ENCODE data around the gene SAPCD2. TPM values are rescaled to one million over a fixed set of nuclear protein-coding genes. Genes with fewer than 3 reads are reported as not detected.
A peak's percentile ranks its signal among the peaks of the same experiment; 100 is the strongest.
"Not testable (repeated sequence)": the region's sequence is repeated elsewhere in the genome, so short reads cannot be mapped to it uniquely, and the experiment has no call there.

The SAPCD2 gene
- polyA plus RNA-seq, 10 donors: 1.9 to 7.1 (median 3.9) TPM

DNA sequence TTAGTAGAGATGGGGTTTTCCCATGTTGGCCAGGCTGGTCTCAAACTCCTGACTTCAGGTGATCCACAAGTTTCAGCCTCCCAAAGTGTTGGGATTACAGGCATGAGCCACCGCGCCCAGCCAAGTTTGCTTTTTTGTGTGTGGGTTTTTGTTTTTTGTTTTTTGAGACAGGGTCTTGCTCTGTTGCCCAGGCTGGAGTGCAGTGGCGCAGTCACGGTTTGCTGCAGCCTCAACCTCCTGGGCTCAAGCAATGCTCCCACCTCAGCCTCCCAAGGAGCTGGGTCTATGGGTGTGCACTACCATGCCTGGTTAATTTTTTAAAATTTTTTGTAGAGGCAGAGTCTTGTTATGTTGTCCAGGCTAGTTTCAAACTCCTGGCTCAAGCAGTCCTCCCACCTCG is 36.9 kb downstream of the SAPCD2 start:
- not testable (repeated sequence) for DNase-seq

DNA sequence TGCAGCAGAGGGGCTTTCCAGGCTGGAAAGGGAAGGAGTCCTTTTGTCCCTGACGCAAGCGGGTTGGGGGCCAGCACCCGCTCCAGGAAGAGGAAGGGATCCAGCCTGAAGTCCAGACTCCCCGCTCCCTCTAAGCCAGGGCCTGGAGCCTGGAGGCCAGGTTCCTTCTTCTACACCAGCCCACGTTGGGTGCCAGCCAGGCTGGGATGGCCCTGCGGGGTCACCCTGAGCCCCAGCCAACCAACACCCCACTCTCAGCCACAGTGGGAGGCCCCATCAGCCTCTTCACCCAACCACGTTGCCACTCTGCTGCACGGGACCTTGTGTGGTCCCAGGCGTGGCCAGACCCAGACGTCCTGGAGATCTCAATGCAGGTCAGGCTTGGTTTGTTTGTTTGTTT is 37.5 kb downstream of the SAPCD2 start:
- no peak for DNase-seq

DNA sequence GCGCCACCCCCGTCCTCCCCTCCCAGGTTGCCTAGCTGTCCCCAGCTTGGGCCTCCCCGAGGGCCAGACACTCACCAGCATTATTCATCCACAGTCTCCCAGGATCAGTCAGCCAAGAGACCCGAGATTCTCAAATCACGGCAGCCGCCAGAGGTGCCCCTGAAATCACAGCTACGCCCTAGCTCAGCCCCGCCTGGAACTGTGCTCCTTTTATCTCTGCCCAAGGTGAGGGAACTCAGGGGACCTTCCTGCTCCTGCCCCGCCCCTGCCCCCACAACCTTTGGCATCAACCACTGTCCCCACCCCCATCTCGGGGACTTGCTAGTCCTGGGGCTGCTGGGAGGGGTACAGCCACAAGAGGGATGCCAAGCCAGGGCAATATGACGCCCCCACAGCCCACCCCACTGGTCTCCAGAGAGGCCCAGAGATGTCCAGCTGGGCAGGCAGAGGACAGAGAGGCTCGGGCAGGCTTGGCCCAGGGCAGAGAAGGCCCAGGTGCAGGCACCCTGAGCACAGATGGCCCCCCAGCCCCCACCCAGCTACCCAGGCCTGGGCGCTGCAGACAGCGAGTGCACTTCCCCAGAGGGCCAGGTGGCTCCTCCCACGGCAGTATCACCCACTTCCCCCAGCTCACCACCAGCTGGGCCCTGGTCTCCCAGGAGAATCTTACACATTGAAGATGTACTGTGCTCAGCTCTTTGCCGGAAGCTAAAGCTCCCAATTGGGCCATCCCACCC is 38.3 kb downstream of the SAPCD2 start, which contains the start of gene FUT7:
FUT7 (minus strand) TSS at position 185 of the 737 bp plus-strand sequence; CDS start at position 88, 97 bp downstream.
- DNase-seq: no peak

DNA sequence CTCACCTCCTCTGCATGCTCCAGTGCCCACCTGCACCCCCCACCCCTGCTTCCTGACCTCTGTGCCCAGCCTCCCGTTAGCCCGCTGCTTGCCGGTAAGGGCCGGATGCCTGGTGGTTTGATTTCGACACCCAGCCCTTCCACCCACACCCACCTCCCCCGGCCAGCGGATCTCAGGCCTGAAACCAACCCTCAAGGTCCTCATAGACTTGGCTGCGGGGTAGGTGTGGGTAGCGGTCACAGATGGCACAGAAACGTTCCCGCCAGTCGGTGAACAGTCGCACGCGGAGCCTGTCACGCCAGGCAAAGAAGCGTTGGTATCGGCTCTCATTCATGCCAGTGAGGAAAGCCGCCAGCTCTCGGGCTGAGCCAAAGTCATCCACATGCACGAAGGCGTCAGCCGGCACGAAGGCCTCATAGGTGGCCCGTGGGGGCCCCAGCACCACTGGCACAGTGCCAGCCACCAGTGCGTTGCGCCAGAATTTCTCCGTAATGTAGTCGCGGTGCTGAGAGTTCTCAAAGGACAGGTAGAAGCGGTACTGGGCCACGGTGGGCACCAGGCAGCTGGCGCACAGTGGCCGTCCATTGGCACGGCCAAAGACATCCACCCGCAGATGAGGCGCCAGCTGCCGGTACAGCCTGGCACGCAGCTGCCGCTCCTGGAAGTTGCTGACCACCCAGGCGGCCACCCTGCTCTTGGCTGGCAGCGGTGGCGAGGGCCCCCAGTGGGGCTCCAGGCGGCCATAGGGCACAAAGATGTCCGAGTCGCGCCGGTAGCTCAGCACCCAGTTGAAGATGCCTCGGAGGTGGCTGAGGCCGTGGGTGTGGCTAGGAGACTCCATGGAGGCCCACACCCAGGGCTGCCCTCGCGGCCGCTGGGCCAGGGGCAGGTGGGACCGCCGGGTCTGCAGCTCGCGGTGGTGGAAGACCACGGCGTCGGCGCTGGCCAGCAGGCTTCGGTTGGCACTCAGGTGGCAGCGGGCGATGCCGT is 39.5 kb downstream of the SAPCD2 start:
- DNase-seq: no peak

DNA sequence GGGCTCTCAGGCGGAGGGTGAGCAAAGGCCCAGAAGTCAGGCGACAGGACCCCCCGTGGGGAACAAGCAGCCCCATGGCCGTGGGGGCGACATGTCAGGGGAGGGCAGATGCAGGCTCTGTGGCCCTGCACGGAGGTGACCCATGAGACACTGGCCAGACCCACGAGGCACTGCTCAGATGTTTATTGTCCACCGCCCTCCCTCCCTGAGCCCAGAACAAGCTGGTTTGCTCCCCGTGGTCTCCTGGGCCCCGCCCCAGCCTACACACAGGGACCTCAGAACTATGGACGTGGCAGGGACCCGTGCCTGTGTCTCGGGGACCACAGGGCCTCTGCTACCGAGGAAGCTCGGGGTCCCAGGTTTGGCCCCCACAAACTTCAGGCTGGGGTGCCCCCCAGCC is 40.4 kb downstream of the SAPCD2 start:
- DNase-seq: no peak

DNA sequence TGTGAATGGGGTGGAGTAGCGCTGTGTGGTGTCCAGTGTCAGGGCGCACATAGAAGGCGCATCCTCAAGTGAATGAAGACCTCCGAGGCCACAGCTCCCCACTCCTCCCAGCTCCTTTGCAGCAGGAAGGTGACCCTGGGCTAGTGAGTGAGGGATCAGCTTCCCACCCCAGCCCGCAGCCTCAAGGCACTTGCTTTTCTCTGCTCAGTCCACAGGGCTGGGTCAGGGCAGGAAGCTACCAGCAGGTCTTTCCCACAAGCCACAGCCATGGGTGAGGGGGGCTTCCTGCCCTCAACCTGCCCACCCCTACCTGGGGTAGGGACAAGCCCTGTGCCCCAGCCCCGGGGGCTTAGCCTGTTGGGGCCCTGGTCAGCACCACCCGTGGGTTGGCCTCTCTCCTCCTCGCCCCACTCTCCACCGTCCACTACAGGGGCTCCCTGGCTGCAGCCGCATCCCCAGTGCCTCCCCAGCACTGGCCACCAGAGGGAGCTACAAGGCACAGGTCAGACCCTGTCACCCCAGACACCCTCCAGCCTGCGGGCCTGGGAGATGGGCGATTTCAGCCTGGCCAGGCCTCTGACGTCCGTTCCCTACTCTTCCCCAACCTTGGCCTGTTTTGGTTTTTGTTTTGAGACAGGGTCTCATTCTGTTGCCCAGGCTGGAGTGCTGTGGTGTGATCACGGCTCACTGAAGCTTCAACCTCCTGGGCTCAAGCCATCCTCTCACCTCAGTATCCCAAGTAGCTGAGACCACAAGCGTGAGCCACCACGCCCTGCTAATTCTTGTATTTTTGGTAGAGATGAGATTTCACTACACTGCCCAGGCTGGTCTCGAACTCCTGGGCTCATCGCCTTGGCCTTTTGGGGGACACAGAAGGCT is 41.1 kb downstream of the SAPCD2 start:
- peak in 2 of 3 donors; percentile 56 to 81 for DNase-seq

DNA sequence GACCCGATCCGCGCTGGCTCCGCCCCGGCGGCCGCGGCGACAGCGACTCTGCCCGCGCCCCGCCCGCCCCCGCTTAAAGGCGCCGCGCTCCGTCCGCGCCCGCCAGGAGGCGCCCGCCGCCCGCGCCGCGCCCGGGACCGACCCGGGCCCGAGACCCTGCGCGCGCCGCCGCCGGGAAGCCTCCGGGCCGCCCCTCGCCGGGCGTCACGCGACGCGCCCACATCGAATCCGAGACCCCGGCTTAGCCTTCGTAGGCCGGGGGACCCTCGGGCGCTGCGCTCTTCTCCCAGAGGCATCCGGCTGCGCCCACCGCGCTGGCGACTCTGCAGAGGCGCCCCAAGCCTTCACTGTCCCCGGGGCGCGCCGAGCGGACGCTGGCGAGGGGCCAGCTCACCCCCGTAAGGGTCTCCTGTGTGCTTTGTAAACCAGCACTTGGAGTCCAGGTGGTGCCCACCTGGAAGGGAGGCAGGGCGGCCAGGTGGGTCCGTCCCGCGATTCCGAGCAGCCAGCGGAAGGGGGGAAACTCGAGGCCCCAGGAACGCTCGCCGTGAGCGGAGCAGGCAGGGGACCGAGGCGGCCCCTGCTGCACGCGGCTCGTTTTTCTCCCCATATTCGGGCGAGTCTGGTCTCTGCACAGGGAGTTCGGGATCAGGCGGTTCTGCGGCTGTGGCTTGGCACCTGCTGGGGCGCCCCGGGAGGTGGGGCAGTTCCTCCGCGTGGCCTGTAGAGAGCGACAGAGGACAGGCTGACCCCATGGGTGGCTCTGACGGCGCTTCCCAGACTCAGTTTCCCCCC is 41.9 kb downstream of the SAPCD2 start:
- DNase-seq: peak; percentile 52 to 69 (median 68)

DNA sequence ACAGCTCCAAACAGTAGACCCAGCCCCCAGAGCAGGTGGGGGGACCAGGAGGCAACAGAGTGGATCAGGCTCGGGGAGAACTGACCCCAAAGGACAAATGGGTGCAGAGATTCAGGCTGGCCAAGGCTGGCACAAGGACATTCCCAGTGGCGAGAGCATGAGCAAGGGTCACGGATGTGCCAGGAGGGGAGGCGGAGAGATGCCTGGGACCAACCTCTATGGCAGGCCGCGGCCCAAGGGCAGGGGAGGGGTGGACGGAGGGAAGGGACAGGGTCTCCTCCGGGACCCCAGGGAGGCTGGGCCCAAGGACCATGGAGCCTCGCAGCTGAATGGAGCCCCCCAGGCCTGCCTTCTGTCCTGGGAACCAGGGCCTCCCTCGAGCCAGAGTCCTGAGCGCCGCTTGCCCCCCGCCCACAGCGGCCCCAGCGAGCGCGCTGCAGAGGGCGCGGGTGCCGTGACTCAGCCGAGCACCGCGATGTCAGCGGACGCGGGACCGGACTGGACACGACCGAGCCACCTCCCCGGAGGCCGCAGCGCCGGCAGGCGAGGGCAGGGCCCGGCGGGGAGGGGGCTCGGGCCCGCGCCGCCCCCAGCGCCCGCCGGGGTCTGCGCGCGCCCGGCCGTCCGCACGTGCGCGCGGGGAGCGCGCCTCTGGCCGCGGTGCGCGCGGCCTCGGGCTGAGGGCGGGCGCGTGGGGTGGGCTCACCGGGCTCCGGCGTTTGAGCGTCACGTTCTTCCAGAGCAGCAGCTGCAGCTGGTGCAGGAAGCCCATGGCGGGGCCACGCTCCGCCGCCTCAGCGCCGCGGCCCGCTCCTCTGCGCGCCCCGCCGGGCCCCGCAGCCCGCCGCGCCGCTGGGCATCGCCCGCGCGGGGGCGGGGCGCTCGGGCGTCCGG is 42.7 kb downstream of the SAPCD2 start, which contains the start of gene ABCA2:
ABCA2 (minus strand) TSS at position 869 of the 894 bp plus-strand sequence; CDS start at position 772, 97 bp downstream.
- peak in 2 of 3 donors; percentile 45 to 50 for DNase-seq

DNA sequence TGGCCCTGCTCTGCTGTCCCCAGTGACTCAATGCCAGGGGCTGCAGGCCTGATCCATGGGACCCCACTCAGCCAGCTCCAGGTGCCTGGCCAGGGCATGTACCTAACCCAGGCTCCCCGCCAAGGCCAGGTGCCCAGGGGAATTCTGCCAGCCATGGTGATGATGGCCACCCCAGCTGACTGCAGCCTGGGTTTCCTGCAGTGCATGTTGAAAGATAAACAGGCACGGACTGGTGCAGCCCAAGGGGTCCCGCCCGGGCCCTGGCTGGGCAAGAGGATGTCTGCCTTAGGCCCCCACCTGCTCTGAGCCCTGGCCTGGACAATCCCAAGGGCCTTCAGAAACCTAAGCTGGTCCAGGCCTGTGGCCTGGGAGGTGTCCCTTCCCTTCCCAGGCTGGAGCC is 43.5 kb downstream of the SAPCD2 start:
- DNase-seq: no peak

DNA sequence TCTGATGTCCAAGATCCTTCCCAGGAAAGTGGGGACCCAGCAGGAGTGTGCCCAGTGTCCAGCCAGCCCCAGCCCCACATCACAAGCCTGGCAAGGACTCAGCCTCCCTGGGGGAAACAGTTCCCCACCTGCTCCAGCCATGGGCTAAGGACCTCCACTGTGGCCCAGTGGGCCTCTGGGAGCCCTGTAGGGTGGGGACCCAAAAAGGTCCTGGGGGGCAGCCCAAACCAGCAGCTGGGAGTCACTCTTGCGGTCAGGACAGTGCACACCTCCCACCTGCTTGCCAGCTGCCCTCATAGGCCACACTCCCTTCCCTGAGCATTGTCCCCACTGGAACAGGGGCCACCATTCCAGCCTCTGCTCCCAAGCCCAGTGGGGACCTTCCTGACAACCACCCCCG is 44.0 kb downstream of the SAPCD2 start:
- no peak for DNase-seq

DNA sequence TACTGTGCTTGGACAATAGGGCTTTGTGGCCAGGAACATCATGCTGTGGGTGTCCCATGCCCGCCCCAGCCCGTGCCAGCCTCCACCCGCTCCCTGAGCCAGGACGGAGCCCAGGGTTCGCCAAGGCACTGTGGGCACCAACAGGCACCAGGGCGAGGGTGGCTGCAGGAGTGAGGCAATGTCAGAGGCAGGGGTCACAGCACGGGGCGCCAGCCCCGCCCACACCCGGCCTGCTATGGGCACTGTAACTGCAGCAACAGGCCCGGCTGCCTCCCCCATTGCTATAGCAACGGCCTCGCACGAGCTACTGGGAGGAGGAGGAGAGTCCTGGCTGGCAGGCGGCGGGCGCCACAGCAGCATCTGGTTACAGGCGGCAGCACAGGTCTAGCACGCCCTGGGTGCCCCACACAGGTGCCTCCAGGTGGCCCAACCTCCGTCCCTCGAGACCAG is 44.8 kb downstream of the SAPCD2 start:
- DNase-seq: no peak

DNA sequence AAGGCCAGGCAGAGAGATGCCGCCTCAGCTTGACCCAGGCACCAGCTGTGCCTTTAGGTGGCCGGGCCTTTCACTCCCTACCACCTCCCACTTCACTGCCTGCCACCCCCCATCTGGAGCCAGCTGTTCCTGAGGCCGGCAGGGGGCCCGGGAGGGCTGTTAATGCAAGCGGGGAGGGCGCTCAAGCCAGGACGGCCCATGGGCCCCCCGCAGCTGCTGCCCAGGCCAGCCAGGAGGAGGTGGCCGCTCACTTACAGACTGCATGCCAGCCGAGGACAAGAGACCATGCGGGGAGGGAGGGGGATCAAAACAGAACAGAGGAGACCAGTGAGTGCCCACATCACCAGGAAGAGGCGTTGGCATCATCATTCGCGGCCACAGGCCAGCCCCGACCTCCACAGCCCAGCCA is 46.8 kb downstream of the SAPCD2 start:
- DNase-seq: no peak

DNA sequence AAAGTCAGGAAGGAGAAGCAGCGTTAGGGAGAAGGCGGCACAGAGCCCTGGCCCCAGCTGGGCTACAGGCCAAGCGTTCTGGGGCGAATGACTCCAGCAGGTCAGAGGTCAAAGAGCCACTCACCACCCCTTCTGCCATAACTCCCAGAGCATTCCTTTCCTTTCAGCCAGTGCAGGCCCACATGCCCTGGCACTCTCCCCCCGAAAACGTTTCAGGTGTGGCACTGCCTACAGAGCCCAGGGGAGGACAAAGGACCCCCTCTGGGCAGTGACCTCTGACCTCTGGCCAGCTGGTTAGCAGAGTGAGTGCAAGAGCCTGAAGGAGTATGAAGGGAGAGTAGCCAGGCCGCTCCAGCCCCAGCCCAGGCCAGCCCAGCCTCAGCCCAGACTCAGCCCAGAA is 47.2 kb downstream of the SAPCD2 start:
- DNase-seq: no peak

DNA sequence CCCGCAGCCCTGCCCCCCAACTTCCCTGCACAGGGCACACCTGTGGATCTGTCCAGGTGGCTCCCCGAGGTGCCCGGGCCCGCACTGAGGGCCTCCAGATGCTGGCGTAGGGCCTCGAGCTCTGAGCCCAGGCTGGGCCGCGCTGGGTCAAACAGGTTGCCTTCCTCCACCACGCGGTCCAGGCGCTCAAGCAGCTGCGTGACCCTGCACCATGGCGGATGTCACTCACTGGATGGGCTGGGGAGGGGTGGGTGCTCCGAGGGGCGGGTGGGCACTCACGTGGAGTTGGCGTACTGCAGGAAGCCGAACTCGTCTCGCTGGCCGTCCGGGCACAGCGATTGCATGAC is 47.7 kb downstream of the SAPCD2 start:
- no peak for DNase-seq

DNA sequence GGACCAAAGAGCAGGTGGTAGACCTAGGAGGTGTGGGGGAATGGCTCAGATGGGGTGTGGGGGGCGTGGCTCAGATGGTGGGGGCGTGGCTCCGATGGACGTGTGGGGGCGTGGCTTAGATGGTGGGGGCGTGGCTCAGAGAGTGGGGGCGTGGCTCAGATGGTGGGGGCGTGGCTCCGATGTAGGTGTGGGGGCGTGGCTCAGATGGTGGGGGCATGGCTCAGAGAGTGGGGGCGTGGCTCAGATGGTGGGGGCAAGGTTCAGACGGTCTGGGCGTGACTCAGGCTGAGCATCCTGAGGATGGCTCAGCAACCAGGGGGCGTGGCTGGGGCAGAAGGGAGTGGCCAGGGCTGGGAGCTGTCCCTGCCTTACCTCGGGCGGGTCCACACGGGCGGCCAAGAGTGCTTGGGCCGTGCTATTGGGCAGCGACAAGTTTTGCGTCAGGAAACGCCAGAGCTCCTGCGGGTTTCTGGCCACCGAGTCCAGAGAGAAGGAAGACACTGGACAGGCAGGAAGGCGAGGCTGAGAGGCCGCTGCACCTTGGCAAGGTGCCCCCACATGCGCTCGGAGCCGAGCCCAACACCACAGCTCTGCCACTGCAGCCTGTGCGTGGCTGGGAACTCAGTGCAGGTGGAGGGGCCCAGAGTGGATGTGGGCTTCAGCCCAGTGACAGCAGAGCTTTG is 48.2 kb downstream of the SAPCD2 start:
- DNase-seq: peak in 1 of 3 donors; percentile 26

DNA sequence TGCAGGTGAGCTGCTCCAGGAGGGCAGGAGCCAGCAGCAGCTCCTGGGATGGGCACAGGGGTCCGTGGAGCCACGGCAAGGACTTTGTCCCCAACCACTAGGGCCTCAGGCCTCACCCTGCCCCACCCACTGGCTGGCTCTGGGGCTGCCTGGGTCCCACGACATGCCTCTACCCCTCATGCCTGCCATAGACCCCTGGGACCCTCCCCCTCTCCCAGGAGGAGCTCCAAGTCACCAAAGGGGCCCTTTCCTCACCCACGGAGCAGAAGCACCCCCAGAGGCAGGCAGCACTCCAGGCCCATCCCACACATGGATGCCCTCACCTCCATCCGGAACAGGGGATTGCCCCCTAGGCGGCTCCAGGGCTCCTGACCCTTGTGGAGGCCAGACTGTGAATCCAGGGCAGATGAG is 48.8 kb downstream of the SAPCD2 start:
- DNase-seq: no peak

DNA sequence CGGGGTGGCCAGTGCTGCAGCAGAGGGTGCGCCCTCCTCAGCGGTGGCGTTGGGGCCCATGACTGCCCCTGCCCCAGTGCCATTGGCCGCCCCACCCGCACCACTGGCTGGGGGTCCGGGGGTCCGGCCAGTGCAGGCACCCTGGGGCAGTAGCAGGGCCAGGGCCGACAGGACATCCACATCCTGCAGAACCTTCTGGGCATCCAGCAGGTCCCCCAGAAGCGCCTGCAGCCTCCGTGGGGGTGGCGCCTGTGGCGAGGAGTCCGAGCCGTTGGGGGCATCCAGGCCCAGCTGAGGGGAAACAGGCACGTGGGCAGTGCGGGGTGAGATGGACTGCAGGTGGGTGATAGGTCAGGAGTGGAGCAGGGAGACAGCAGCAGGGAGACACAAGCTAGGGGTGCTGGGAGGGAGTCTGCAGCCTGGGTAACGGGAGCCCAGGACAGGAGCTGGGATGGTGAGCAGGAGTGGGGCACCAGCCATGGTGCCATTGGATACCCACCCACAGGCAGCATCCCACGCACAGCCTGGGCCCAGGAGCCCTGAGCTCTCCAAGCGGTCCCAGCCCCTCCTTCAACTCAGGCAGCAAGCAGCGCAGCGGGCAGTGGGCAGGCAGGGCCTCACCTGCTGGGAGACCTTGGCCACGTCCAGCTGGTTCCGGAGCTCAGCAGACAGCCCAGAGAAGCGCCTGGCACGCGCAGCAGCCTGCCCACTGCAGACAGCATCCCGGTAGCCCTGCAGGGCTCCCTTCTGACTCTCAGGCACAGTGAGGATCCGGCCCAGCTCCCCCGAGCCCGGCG is 49.4 kb downstream of the SAPCD2 start:
- DNase-seq: no peak

All from muscle of back (tissue), 11 donors.